ENCODE results near the gene GABRG3. TPM values are rescaled to one million over a fixed set of nuclear protein-coding genes. Genes with fewer than 3 reads are reported as not detected.

Gene GABRG3
- total RNA-seq, 1 donor from 2014 or later, result 0.24 TPM

DNA sequence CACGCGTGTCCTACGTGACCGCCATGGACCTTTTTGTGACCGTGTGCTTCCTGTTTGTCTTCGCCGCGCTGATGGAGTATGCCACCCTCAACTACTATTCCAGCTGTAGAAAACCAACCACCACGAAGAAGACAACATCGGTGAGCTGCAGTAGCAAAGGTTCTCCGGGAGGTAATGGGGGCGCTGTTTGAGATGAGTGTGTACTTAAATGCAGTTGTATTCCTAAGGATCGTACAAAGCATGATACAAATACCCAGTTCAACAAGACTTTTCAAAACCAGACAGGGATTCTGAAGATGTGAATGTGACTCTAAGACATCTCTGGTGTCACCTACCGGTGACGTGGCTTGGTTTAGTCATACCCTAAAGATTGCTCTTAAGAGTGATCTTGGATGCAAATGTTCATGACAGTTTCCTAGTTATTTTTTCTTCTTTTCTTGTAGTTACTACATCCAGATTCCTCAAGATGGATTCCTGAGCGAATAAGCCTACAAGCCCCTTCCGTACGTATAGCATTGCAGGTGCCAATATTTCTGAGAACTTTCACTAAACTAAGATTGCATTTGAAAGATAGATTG lies 556.6 kb downstream of the GABRG3 start:
- no peaks in the 10 kb centered on the region for H3K36me3 Mint-ChIP-seq (ENCODE audit: insufficient read depth)
- peak; percentile 34 for TF ChIP-seq CTCF (IDR thresholded peaks at IDR 0.05; ENCODE audit: unreplicated experiment)
- H3K4me1 Mint-ChIP-seq (ENCODE audit: low read depth), result no peaks in the 10 kb centered on the region
- DNase-seq (ENCODE audit: low spot score, unreplicated experiment), result no peak
- H3K4me3 Mint-ChIP-seq (ENCODE audit: low read depth), result no peak overlapping the region
- H3K27me3 Mint-ChIP-seq, result no peaks in the 10 kb centered on the region
- H3K27ac Mint-ChIP-seq, result no peak overlapping the region
- H3K9me3 Mint-ChIP-seq (ENCODE audit: low read depth), result peaks cover 14% of the 10 kb centered on the region

DNA sequence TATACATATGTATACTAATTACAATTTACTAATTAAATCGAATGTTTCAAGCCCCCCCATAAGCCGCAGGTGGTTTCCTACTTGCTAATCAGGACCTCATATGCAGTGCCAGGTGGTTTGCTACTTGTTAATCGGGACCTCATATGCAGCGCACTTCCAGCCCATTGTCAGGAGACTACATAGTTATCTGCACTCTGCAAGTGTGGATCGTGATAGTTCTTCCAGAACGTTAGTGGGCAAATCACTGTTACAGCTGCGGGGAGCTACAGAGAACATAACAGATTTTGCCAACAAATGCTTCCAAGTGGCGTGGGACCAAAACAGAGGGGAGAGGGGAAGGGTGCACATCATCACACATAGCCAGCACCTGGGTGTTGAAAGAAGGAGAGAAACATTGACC lies 558.4 kb downstream of the GABRG3 start:
- Mint-ChIP-seq H3K27ac (no peak overlapping the region), H3K27me3 (no peaks in the 10 kb centered on the region), H3K9me3 (ENCODE audit: low read depth) (peaks cover 6% of the 10 kb centered on the region), H3K4me3 (ENCODE audit: low read depth) (no peak overlapping the region), H3K36me3 (ENCODE audit: insufficient read depth) (no peaks in the 10 kb centered on the region), H3K4me1 (ENCODE audit: low read depth) (no peaks in the 10 kb centered on the region)
- no peak for DNase-seq (ENCODE audit: low spot score, unreplicated experiment)
- TF ChIP-seq CTCF (IDR thresholded peaks at IDR 0.05; ENCODE audit: unreplicated experiment), result no peak

DNA sequence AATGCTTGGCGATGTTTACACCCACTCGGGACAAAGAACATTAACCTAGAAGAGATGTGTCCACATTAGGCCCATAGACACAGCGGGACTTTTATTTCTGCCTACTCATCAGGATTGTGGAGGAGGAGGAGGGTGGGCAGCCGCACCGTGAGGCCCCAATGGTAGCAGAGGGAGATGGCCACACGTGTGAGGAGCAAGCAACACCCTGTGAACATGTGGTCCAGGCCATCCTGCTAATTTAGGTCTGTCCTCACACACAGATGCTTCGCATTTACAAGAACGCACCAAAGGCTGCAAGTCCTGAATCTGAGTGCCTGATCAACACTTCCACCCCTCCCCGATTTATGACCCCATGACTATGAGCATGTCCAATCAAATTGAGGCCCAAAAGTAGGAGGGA lies 560.0 kb downstream of the GABRG3 start:
- Mint-ChIP-seq H3K36me3 (ENCODE audit: insufficient read depth) (no peaks in the 10 kb centered on the region), H3K4me3 (ENCODE audit: low read depth) (no peak overlapping the region), H3K27me3 (no peaks in the 10 kb centered on the region), H3K27ac (no peak overlapping the region), H3K9me3 (ENCODE audit: low read depth) (no peaks in the 10 kb centered on the region), H3K4me1 (ENCODE audit: low read depth) (no peaks in the 10 kb centered on the region)
- no peak for DNase-seq (ENCODE audit: low spot score, unreplicated experiment)
- TF ChIP-seq CTCF (IDR thresholded peaks at IDR 0.05; ENCODE audit: unreplicated experiment), result no peak

GRCh38 chr15:27532358-27532757 lies 561.4 kb downstream of the GABRG3 start:
- no peak overlapping the region for H3K27ac Mint-ChIP-seq
- H3K27me3 Mint-ChIP-seq, result no peaks in the 10 kb centered on the region
- no peaks in the 10 kb centered on the region for H3K9me3 Mint-ChIP-seq (ENCODE audit: low read depth)

DNA sequence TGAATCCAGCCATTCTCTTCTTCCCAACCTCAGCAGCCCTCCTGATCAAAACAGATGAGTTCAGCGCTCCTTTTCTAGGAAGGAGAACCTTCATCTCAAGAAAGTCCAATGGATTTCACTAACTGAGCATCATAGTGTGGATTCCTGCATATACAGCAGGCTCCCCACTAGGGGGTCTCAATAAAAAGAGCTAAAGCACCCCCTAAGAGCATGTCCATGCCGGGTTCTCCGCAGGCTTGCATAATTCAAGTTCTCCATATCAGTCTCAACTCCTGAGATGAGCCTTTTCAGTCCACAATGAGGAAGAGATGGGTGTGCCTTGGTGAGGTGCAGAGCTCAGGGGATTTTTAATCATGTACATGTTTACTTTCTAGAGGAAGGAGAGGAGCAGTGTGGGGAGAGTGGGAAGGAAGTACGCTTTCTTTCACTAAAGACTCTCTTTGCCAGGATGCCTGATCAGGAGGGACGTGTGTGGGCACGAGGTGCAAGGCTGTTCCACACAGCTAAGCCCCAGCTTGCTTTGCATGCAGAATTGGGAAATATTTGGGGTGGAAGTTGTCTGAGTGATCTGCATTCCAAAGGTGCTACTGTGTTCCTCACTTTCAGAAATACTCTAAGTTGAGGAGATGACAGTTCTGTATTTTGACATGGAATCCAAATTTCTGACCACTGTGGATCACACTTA lies 564.6 kb downstream of the GABRG3 start:
- Mint-ChIP-seq H3K4me1 (ENCODE audit: low read depth) (no peaks in the 10 kb centered on the region), H3K9me3 (ENCODE audit: low read depth) (no peaks in the 10 kb centered on the region), H3K27me3 (no peaks in the 10 kb centered on the region), H3K4me3 (ENCODE audit: low read depth) (no peak overlapping the region), H3K27ac (no peak overlapping the region), H3K36me3 (ENCODE audit: insufficient read depth) (no peaks in the 10 kb centered on the region)
- no peak for TF ChIP-seq CTCF (IDR thresholded peaks at IDR 0.05; ENCODE audit: unreplicated experiment)
- no peak for DNase-seq (ENCODE audit: low spot score, unreplicated experiment)

More at GRCh38 chr15:27532358-27532757, 561.4 kb downstream of the GABRG3 start:
- H3K4me3 Mint-ChIP-seq (ENCODE audit: low read depth), result no peak overlapping the region
- no peaks in the 10 kb centered on the region for H3K4me1 Mint-ChIP-seq (ENCODE audit: low read depth)
- TF ChIP-seq CTCF (IDR thresholded peaks at IDR 0.05; ENCODE audit: unreplicated experiment), result no peak
- no peak for DNase-seq (ENCODE audit: low spot score, unreplicated experiment)
- no peaks in the 10 kb centered on the region for H3K36me3 Mint-ChIP-seq (ENCODE audit: insufficient read depth)
